HFF-Myc (cell line): ENCODE results near the gene MUC22.
"Not testable (repeated sequence)": the region's sequence is repeated elsewhere in the genome, so short reads cannot be mapped to it uniquely, and the experiment has no call there.

Source experiments
- DNase-seq: peaks from one replicate; pipeline ENCODE4 v3.0.0-alpha.2; 2011; ENCODE audit warnings: low read depth; ENCODE audit errors: extremely low read depth
- H3K4me3 ChIP-seq: replicated peaks from 2 replicates; pipeline ENCODE4 v1.5.1; 2011; ENCODE audit warnings: low read depth, mild to moderate bottlenecking, control low read depth, low read length
- TF ChIP-seq, protein P1 (sequence below): IDR thresholded peaks from 2 replicates; pipeline ENCODE4 v1.5.1; 2012; ENCODE audit warnings: mild to moderate bottlenecking, low read depth, low read length, control low read depth; ENCODE audit errors: missing control alignments

The MUC22 gene

DNA sequence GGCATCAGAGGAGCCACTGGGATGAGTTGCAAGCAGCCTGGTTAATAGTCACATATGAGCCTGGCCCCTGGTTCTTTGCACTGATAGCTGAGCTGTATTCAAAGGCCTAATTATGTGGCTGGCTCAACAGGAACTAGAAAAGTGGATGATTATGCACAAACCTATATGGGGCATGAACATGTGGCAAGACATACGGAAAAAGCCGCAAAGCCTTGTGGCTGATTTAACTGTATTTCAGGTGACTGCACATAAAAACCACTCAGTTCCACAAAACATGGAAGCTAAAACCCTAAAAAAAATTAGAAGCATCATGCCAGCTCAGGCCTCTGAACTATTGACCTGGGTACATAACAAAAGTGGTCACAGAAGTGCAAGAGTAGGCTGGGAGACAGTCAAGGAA is 13.0 kb upstream of the MUC22 start:
- no peak overlapping the region for H3K4me3 ChIP-seq
- TF ChIP-seq, protein P1, sequence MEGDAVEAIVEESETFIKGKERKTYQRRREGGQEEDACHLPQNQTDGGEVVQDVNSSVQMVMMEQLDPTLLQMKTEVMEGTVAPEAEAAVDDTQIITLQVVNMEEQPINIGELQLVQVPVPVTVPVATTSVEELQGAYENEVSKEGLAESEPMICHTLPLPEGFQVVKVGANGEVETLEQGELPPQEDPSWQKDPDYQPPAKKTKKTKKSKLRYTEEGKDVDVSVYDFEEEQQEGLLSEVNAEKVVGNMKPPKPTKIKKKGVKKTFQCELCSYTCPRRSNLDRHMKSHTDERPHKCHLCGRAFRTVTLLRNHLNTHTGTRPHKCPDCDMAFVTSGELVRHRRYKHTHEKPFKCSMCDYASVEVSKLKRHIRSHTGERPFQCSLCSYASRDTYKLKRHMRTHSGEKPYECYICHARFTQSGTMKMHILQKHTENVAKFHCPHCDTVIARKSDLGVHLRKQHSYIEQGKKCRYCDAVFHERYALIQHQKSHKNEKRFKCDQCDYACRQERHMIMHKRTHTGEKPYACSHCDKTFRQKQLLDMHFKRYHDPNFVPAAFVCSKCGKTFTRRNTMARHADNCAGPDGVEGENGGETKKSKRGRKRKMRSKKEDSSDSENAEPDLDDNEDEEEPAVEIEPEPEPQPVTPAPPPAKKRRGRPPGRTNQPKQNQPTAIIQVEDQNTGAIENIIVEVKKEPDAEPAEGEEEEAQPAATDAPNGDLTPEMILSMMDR: no peak
- no peak for DNase-seq

DNA sequence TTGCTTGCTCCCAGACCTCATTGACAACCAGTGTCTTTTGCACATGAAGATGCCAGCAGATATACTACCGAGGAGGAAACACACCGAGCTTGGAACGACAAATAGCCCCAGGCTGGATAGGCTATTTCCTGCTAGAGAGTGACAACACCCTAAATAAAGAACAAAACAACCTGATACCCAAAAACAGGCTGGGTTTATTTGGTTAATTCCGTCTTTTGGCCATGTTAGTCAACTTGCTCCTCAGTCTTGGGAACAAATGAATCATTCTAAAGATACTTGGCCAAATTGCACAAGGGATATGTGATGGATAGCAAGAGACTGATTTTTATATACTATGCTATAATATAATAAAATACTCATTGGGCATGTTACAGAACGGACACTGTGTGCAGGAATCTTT is 11.5 kb upstream of the MUC22 start:
- no peak for DNase-seq
- TF ChIP-seq, protein P1: no peak
- no peak overlapping the region for H3K4me3 ChIP-seq

DNA sequence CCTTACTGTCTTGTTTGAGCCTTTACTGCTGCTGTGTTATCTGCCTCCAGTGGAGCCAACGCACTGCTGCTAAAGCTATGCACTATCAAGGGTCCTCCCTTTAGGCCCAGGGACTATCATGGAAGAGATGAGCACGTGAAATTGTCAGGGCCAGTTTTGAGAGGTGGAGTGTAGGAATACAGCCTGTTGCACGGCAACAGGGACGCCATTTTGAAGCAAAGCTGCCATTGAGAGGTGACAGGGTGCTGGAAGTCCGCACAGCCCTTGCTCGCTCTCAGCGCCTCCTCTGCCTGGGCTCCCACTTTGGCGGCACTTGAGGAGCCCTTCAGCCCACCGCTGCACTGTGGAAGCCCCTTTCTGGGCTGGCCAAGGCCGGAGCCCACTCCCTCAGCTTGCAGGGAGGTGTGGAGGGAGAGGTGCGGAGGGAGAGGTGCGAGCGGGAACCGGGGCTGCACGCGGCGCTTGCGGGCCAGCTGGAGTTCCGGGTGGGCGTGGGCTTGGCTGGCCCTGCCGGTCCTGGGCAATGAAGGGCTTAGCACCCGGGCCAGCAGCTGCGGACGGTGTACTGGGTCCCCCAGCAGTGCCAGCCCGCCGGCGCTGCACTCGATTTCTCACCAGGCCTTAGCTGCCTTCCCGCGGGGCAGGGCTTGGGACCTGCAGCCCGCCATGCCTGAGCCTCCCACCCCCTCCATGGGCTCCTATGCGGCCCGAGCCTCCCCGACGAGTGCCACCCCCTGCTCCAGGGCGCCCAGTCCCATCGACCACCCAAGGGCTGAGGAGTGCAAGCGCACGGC is 10.0 kb upstream of the MUC22 start:
- not testable (repeated sequence) for DNase-seq, H3K4me3 ChIP-seq

DNA sequence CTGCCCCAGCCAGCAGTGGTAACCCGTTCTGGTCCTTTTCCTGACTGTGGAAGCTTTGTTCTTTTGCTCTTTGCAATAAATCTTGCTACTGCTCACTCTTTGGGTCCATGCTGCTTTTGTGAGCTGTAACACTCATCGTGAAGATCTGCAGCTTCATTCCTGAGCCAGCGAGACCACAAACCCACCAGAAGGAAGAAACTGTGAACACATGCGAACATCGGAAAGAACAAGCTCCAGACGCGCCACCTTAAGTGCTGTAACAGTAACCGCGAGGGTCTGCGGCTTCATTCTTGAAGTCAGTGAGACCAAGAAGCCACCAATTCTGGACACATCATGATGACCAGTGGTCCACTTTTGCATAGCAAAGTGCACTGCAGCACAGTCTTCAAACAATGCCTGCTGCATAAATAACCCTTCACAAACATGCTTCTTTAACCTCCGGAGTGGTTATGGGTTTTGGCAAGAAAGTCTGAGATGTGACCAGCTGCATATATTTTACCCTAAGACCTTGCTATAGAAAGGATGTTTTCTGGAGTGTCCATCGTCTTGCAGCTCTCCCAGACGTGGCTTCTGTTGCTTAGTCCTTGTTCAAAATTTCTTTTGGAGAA is 8.9 kb upstream of the MUC22 start:
- H3K4me3 ChIP-seq: no peak overlapping the region
- TF ChIP-seq, protein P1: no peak
- no peak for DNase-seq

DNA sequence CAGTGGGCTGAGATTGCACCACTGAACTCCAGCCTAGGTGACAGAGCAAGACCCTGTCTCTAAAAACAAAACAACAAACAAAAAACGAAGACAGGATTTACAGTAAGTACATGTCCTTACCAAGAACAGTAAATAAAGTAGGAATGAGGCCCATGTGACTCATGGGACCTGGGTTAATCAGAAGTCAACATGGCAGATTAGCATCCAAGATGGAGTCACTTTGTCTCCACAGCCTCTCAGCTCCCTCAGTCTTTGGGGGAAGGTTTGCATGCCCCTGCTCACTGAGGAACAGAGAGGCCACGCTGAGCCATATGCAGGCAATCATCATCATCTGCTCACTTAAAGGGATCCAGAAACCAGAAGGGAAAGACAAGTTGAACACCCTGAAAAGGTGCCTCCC is 7.8 kb upstream of the MUC22 start:
- no peak overlapping the region for H3K4me3 ChIP-seq
- no peak for DNase-seq
- TF ChIP-seq, protein P1: no peak

DNA sequence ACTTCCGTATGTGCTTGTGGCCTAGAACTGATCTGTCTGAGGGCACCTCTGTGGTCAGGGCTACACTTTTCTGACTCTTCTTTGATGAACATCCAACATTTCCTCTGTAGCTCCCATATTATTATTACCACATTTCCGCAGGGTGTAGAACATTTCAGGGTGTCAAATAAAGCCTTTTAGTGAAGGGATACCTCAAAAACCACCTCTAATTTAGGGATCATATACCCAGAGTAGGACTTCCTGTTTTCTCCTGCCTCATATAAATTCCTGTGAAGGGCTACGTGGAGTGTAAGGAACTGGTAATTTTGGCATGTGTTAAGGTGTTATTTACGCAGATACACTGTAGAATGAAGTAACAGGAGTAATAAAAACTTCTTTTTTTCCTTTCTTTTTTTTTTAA is 5.5 kb upstream of the MUC22 start:
- no peak overlapping the region for H3K4me3 ChIP-seq
- TF ChIP-seq, protein P1: no peak
- no peak for DNase-seq

DNA sequence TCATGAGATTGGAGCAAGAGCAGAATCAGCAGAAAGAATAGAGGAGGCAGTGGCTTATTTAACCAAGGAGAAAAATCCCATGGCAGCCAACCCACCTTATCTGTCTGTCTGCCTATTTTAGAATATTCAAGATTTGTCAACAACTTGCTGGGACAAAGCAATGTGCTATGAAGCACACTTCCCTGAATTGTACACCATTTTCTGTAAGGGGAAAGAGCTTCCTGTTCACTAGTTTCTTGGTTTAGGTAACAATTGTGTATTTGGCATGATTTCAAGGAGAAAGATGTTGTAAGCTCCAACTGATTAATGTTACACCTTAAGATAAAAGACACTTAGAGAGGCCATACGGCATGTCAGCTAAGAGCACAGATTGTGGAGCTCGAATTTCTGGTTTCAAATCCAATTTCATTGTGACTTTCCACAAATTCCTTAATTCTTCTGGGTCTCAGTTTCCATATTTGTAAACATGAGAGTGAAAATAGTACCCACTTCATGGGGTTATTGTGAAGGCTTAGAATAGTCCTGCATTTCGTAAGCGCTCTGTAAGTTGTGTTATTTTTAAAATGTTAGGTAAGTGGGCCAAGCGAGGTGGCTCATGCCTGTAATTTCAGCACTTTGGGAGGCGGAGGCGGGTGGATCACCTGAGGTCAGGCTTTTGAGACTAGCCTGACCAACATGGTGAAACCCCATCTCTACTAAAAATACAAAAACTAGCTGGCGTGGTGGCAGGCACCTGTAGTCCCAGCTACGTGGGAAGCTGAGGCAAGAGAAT is 4.8 kb upstream of the MUC22 start:
- DNase-seq: no peak
- TF ChIP-seq, protein P1: no peak
- H3K4me3 ChIP-seq: no peak overlapping the region
